GM19395 (cell line): Measurements from ENCODE around the gene UNKL.

Experiments used
- ATAC-seq: cut with Tn5 transposase; IDR thresholded peaks from one replicate; pipeline ENCODE4 v1.9.1; 2021; ENCODE audit warnings: mild to moderate bottlenecking, moderate library complexity; ENCODE audit not compliant: unreplicated experiment

UNKL gene

GRCh38 chr16:1378804-1379303, 35.6 kb downstream of the UNKL start:
- no peak for ATAC-seq

GRCh38 chr16:1378087-1378803, 36.3 kb downstream of the UNKL start:
- no peak for ATAC-seq

- no peak for ATAC-seq
Measured at GRCh38 chr16:1377406-1378010, 37.0 kb downstream of the UNKL start.

GRCh38 chr16:1375741-1376410, 38.6 kb downstream of the UNKL start:
- no peak for ATAC-seq

- no peak for ATAC-seq
Measured at GRCh38 chr16:1375298-1375640, 39.2 kb downstream of the UNKL start.

- ATAC-seq, result no peak
Measured at GRCh38 chr16:1374418-1375297, 39.8 kb downstream of the UNKL start.

GRCh38 chr16:1372292-1372950, 42.1 kb downstream of the UNKL start:
- ATAC-seq, result no peak

GRCh38 chr16:1371054-1371978, 43.2 kb downstream of the UNKL start:
- ATAC-seq, result no peak

- ATAC-seq, result no peak
Measured at GRCh38 chr16:1367486-1368174, 46.9 kb downstream of the UNKL start.

- ATAC-seq, result no peak
Measured at GRCh38 chr16:1366712-1367299, 47.7 kb downstream of the UNKL start.

GRCh38 chr16:1366060-1366711, 48.3 kb downstream of the UNKL start:
- ATAC-seq, result no peak

- no peak for ATAC-seq
Measured at GRCh38 chr16:1364510-1364909, 50.0 kb downstream of the UNKL start.

- no peak for ATAC-seq
Measured at GRCh38 chr16:1363501-1364041, 50.9 kb downstream of the UNKL start.

GRCh38 chr16:1362807-1363206, 51.7 kb downstream of the UNKL start:
- no peak for ATAC-seq

GRCh38 chr16:1361685-1362360, 52.7 kb downstream of the UNKL start:
- no peak for ATAC-seq

- no peak for ATAC-seq
Measured at GRCh38 chr16:1357906-1358566, 56.5 kb downstream of the UNKL start.
